GM23338 (cell line): Measurements from ENCODE around the gene EMP2. TPM values are rescaled to one million over a fixed set of nuclear protein-coding genes. Genes with fewer than 3 reads are reported as not detected.

Source experiments
- ATAC-seq: fragments of 200-7000 bp; cut with Tn5 transposase; 3 replicates; pipeline ENCODE4 v1.9.1; 2020
- DNase-seq: peaks from one replicate; pipeline ENCODE4 v3.0.0-alpha.2; 2015; ENCODE audit warnings: low spot score
- H2AFZ ChIP-seq: fragments of 200-600 bp; sonication (generic); 2 replicates; pipeline ENCODE4 v1.8.0; 2016; ENCODE audit warnings: antibody characterized with exemption, mild to moderate bottlenecking, moderate library complexity
- H3F3A ChIP-seq: fragments of 200-600 bp; sonication (generic); replicated peaks from 2 replicates; pipeline ENCODE4 v1.8.0; 2017; ENCODE audit warnings: antibody characterized with exemption, mixed run types, low read depth
- H3K27ac ChIP-seq: fragments of 200-600 bp; sonication (generic); 2 replicates; pipeline ENCODE4 v1.6.1; 2016; ENCODE audit warnings: low read depth
- H3K27me3 ChIP-seq: fragments of 200-600 bp; sonication (generic); 2 replicates; pipeline ENCODE4 v1.8.0; 2016; ENCODE audit warnings: mild to moderate bottlenecking, mixed run types, moderate library complexity; ENCODE audit not compliant: insufficient read depth
- H3K36me3 ChIP-seq: fragments of 200-600 bp; sonication (generic); 2 replicates; pipeline ENCODE4 v1.8.0; 2016; ENCODE audit warnings: mild to moderate bottlenecking; ENCODE audit not compliant: insufficient read depth
- H3K4me1 ChIP-seq: fragments of 200-600 bp; sonication (generic); 2 replicates; pipeline ENCODE4 v1.8.0; 2016; ENCODE audit warnings: mild to moderate bottlenecking, moderate library complexity; ENCODE audit not compliant: insufficient read depth
- H3K4me2 ChIP-seq: fragments of 200-600 bp; sonication (generic); 2 replicates; pipeline ENCODE4 v1.7.1; 2017; ENCODE audit warnings: mixed run types
- H3K4me3 ChIP-seq: fragments of 200-600 bp; sonication (generic); 2 replicates; pipeline ENCODE4 v1.6.1; 2016; ENCODE audit warnings: mixed run types
- H3K79me2 ChIP-seq: fragments of 200-600 bp; sonication (generic); replicated peaks from 2 replicates; pipeline ENCODE4 v1.8.0; 2017; ENCODE audit warnings: mild to moderate bottlenecking; ENCODE audit not compliant: insufficient read depth
- H3K9me2 ChIP-seq: fragments of 200-600 bp; sonication (generic); 2 replicates; pipeline ENCODE4 v1.8.0; 2017; ENCODE audit not compliant: insufficient read depth
- H4K20me1 ChIP-seq: fragments of 200-600 bp; sonication (generic); replicated peaks from 2 replicates; pipeline ENCODE4 v1.8.0; 2017; ENCODE audit warnings: mild to moderate bottlenecking; ENCODE audit not compliant: insufficient read depth
- H3K27ac Mint-ChIP-seq: 2 replicates; pipeline ENCODE4 v1.8.0; 2020; ENCODE audit warnings: inconsistent platforms, mild to moderate bottlenecking, moderate library complexity, mixed read lengths
- H3K27me3 Mint-ChIP-seq: 3 replicates; pipeline ENCODE4 v1.8.0; 2022; ENCODE audit warnings: low read depth, mild to moderate bottlenecking, moderate library complexity, mixed read lengths, inconsistent platforms; ENCODE audit not compliant: insufficient read depth, poor library complexity
- H3K36me3 Mint-ChIP-seq: 3 replicates; pipeline ENCODE4 v1.8.0; 2021; ENCODE audit warnings: low read depth, mild to moderate bottlenecking, inconsistent platforms, moderate library complexity, mixed read lengths
- H3K4me1 Mint-ChIP-seq: 3 replicates; pipeline ENCODE4 v1.8.0; 2020; ENCODE audit warnings: mild to moderate bottlenecking, inconsistent platforms, mixed read lengths
- H3K4me3 Mint-ChIP-seq: 3 replicates; pipeline ENCODE4 v1.8.0; 2021; ENCODE audit warnings: moderate library complexity, mild to moderate bottlenecking, inconsistent platforms, mixed read lengths
- H3K9me3 Mint-ChIP-seq: 3 replicates; pipeline ENCODE4 v1.8.0; 2020; ENCODE audit warnings: moderate library complexity, mild to moderate bottlenecking, inconsistent platforms, mixed read lengths
- CREB1 ChIP-seq: fragments of 250-450 bp; sonication (Bioruptor Pico); IDR thresholded peaks from 2 replicates; pipeline ENCODE4 v1.5.0; 2020; ENCODE audit warnings: low read depth, mild to moderate bottlenecking, moderate library complexity
- EZH2 ChIP-seq: fragments of 200-600 bp; sonication (generic); IDR thresholded peaks from one replicate; pipeline ENCODE4 v1.8.0; 2017; ENCODE audit warnings: antibody characterized with exemption, mild to moderate bottlenecking, low read depth; ENCODE audit not compliant: unreplicated experiment
- EZH2phosphoT487 ChIP-seq: fragments of 200-600 bp; sonication (generic); IDR thresholded peaks from one replicate; pipeline ENCODE4 v1.8.1; 2018; ENCODE audit warnings: antibody characterized with exemption; ENCODE audit not compliant: unreplicated experiment
- JUNB ChIP-seq: IDR thresholded peaks from one replicate; pipeline ENCODE4 v1.6.1; 2016; ENCODE audit warnings: antibody characterized with exemption; ENCODE audit not compliant: unreplicated experiment
- NANOG ChIP-seq: IDR thresholded peaks from 2 replicates; pipeline ENCODE4 v1.6.1; 2016; ENCODE audit warnings: antibody characterized with exemption, borderline replicate concordance
- POLR2AphosphoS5 ChIP-seq: IDR thresholded peaks from 2 replicates; pipeline ENCODE4 v1.6.1; 2016; ENCODE audit warnings: antibody characterized with exemption, low read depth
- STAT1 ChIP-seq: IDR thresholded peaks from one replicate; pipeline ENCODE4 v1.6.1; 2016; ENCODE audit warnings: antibody characterized with exemption; ENCODE audit not compliant: unreplicated experiment
- ZNF114 ChIP-seq: fragments of 250-450 bp; sonication (Bioruptor Pico); IDR thresholded peaks from 2 replicates; pipeline ENCODE4 v1.5.0; 2020; ENCODE audit warnings: mild to moderate bottlenecking, moderate library complexity
- ZNF331 ChIP-seq: fragments of 250-450 bp; sonication (Bioruptor Pico); IDR thresholded peaks from 2 replicates; pipeline ENCODE4 v1.5.0; 2020; ENCODE audit warnings: low read depth, mild to moderate bottlenecking, moderate library complexity
- polyA plus RNA-seq: library from polyadenylated mRNA; unstranded; fragments of >200 nt; fragmentation: Nextera tagmentation; extraction: Ambion mirVana; gene quantifications from 2 replicates; pipeline ENCODE4 v1.2.1, GENCODE V29; 2016
- total RNA-seq: library from RNA; depleted of rRNA; stranded (reverse); fragments of >200 nt; shearing (Covaris generic); gene quantifications from 2 replicates; pipeline ENCODE4 v1.2.3, GENCODE V29; 2014
- TF ChIP-seq, protein P1 (sequence below): IDR thresholded peaks from one replicate; pipeline ENCODE4 v1.6.1; 2018; ENCODE audit warnings: antibody characterized with exemption; ENCODE audit not compliant: unreplicated experiment
- TF ChIP-seq, protein P2 (sequence below), 2 experiments: fragments of 200-600 bp in 1 of 2; sonication (generic) in 1 of 2; conservative IDR thresholded peaks; 2 replicates each; pipeline versions ENCODE4 v1.5.1 to v1.6.1; 2016 to 2017; ENCODE audit warnings: antibody characterized with exemption in 2 of 2, low read depth in 2 of 2, mild to moderate bottlenecking in 2 of 2, moderate library complexity in 1 of 2
- TF ChIP-seq, protein P3 (sequence below): fragments of 250-450 bp; sonication (Bioruptor Pico); IDR thresholded peaks from 2 replicates; pipeline ENCODE4 v1.5.0; 2020; ENCODE audit warnings: mild to moderate bottlenecking, moderate library complexity
- TF ChIP-seq, protein P4 (sequence below): IDR thresholded peaks from 2 replicates; pipeline ENCODE4 v1.6.1; 2016; ENCODE audit warnings: antibody characterized with exemption

Gene EMP2
- total and polyA plus RNA-seq, 2 experiments from 2014 or later: 7.3 to 40.1 TPM

DNA sequence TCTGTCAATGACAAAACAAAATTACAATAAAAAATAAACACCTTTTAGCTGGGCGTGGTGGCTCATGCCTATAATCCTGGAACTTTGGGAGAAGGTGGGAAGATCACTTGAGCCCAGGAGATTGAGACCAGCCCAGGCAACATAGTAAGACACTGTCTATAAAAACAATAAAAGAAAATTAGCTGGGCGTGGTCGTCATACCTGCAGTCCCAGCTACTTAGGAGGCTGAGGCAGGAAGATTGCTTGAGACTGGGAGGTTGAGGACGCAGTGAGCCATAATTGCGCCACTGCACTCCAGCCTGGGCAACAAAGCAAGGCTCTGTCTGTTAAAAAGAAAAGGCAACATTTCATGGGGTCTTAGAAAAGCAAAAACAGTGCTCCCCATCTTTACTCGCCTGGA, 32.7 kb downstream of the EMP2 start:
- no peak overlapping the region for H3K4me3 Mint-ChIP-seq
- no peak overlapping the region for H3K27ac ChIP-seq
- peaks cover 3% of the 10 kb centered on the region for H3K27me3 Mint-ChIP-seq
- H3K36me3 ChIP-seq: no peaks in the 10 kb centered on the region; the same call in 1 of the 2 replicates
- no peaks in the 10 kb centered on the region for H3F3A ChIP-seq
- H3K27me3 ChIP-seq: no peaks in the 10 kb centered on the region
- ATAC-seq (no peak), DNase-seq (no peak)
- H3K9me3 Mint-ChIP-seq: peaks cover 24% of the 10 kb centered on the region
- H3K27ac Mint-ChIP-seq: no peak overlapping the region
- H4K20me1 ChIP-seq: no peaks in the 10 kb centered on the region
- H3K36me3 Mint-ChIP-seq: peaks cover 35% of the 10 kb centered on the region
- H3K79me2 ChIP-seq: no peaks in the 10 kb centered on the region
- no peaks in the 10 kb centered on the region for H3K4me1 Mint-ChIP-seq
- H3K4me3 ChIP-seq: no peak overlapping the region
- H3K4me1 ChIP-seq: no peaks in the 10 kb centered on the region
- no peak overlapping the region for H3K4me2 ChIP-seq
- TF ChIP-seq NANOG (no peak), JUNB (no peak), ZNF114 (no peak), ZNF331 (no peak), POLR2AphosphoS5 (no peak), EZH2phosphoT487 (no peak), STAT1 (no peak), EZH2 (no peak), CREB1 (CRISPR knock-in tag) (no peak)
- TF ChIP-seq, protein P1, sequence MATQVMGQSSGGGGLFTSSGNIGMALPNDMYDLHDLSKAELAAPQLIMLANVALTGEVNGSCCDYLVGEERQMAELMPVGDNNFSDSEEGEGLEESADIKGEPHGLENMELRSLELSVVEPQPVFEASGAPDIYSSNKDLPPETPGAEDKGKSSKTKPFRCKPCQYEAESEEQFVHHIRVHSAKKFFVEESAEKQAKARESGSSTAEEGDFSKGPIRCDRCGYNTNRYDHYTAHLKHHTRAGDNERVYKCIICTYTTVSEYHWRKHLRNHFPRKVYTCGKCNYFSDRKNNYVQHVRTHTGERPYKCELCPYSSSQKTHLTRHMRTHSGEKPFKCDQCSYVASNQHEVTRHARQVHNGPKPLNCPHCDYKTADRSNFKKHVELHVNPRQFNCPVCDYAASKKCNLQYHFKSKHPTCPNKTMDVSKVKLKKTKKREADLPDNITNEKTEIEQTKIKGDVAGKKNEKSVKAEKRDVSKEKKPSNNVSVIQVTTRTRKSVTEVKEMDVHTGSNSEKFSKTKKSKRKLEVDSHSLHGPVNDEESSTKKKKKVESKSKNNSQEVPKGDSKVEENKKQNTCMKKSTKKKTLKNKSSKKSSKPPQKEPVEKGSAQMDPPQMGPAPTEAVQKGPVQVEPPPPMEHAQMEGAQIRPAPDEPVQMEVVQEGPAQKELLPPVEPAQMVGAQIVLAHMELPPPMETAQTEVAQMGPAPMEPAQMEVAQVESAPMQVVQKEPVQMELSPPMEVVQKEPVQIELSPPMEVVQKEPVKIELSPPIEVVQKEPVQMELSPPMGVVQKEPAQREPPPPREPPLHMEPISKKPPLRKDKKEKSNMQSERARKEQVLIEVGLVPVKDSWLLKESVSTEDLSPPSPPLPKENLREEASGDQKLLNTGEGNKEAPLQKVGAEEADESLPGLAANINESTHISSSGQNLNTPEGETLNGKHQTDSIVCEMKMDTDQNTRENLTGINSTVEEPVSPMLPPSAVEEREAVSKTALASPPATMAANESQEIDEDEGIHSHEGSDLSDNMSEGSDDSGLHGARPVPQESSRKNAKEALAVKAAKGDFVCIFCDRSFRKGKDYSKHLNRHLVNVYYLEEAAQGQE: no peak
- TF ChIP-seq, protein P2, sequence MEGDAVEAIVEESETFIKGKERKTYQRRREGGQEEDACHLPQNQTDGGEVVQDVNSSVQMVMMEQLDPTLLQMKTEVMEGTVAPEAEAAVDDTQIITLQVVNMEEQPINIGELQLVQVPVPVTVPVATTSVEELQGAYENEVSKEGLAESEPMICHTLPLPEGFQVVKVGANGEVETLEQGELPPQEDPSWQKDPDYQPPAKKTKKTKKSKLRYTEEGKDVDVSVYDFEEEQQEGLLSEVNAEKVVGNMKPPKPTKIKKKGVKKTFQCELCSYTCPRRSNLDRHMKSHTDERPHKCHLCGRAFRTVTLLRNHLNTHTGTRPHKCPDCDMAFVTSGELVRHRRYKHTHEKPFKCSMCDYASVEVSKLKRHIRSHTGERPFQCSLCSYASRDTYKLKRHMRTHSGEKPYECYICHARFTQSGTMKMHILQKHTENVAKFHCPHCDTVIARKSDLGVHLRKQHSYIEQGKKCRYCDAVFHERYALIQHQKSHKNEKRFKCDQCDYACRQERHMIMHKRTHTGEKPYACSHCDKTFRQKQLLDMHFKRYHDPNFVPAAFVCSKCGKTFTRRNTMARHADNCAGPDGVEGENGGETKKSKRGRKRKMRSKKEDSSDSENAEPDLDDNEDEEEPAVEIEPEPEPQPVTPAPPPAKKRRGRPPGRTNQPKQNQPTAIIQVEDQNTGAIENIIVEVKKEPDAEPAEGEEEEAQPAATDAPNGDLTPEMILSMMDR (conservative IDR thresholded peaks at IDR 0.05; ENCODE audit: low read depth in 2 of 2): no peak
- TF ChIP-seq, protein P3, sequence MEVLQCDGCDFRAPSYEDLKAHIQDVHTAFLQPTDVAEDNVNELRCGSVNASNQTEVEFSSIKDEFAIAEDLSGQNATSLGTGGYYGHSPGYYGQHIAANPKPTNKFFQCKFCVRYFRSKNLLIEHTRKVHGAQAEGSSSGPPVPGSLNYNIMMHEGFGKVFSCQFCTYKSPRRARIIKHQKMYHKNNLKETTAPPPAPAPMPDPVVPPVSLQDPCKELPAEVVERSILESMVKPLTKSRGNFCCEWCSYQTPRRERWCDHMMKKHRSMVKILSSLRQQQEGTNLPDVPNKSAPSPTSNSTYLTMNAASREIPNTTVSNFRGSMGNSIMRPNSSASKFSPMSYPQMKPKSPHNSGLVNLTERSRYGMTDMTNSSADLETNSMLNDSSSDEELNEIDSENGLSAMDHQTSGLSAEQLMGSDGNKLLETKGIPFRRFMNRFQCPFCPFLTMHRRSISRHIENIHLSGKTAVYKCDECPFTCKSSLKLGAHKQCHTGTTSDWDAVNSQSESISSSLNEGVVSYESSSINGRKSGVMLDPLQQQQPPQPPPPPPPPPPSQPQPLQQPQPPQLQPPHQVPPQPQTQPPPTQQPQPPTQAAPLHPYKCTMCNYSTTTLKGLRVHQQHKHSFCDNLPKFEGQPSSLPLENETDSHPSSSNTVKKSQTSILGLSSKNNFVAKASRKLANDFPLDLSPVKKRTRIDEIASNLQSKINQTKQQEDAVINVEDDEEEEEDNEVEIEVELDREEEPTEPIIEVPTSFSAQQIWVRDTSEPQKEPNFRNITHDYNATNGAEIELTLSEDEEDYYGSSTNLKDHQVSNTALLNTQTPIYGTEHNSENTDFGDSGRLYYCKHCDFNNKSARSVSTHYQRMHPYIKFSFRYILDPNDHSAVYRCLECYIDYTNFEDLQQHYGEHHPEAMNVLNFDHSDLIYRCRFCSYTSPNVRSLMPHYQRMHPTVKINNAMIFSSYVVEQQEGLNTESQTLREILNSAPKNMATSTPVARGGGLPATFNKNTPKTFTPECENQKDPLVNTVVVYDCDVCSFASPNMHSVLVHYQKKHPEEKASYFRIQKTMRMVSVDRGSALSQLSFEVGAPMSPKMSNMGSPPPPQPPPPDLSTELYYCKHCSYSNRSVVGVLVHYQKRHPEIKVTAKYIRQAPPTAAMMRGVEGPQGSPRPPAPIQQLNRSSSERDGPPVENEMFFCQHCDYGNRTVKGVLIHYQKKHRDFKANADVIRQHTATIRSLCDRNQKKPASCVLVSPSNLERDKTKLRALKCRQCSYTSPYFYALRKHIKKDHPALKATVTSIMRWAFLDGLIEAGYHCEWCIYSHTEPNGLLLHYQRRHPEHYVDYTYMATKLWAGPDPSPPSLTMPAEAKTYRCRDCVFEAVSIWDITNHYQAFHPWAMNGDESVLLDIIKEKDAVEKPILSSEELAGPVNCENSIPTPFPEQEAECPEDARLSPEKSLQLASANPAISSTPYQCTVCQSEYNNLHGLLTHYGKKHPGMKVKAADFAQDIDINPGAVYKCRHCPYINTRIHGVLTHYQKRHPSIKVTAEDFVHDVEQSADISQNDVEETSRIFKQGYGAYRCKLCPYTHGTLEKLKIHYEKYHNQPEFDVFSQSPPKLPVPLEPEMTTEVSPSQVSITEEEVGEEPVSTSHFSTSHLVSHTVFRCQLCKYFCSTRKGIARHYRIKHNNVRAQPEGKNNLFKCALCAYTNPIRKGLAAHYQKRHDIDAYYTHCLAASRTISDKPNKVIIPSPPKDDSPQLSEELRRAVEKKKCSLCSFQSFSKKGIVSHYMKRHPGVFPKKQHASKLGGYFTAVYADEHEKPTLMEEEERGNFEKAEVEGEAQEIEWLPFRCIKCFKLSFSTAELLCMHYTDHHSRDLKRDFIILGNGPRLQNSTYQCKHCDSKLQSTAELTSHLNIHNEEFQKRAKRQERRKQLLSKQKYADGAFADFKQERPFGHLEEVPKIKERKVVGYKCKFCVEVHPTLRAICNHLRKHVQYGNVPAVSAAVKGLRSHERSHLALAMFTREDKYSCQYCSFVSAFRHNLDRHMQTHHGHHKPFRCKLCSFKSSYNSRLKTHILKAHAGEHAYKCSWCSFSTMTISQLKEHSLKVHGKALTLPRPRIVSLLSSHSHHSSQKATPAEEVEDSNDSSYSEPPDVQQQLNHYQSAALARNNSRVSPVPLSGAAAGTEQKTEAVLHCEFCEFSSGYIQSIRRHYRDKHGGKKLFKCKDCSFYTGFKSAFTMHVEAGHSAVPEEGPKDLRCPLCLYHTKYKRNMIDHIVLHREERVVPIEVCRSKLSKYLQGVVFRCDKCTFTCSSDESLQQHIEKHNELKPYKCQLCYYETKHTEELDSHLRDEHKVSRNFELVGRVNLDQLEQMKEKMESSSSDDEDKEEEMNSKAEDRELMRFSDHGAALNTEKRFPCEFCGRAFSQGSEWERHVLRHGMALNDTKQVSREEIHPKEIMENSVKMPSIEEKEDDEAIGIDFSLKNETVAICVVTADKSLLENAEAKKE (CRISPR knock-in tag): no peak
- TF ChIP-seq, protein P4, sequence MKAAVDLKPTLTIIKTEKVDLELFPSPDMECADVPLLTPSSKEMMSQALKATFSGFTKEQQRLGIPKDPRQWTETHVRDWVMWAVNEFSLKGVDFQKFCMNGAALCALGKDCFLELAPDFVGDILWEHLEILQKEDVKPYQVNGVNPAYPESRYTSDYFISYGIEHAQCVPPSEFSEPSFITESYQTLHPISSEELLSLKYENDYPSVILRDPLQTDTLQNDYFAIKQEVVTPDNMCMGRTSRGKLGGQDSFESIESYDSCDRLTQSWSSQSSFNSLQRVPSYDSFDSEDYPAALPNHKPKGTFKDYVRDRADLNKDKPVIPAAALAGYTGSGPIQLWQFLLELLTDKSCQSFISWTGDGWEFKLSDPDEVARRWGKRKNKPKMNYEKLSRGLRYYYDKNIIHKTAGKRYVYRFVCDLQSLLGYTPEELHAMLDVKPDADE: no peak
- no peaks in the 10 kb centered on the region for H3K9me2 ChIP-seq
- no peak overlapping the region for H2AFZ ChIP-seq
